Body of pancreas (tissue), 4 donors: ENCODE measurements around the gene LGI1. TPM values are rescaled to one million over a fixed set of nuclear protein-coding genes. Genes with fewer than 3 reads are reported as not detected.

ENCODE experiments used
- ATAC-seq: fragments of 150-250 bp; one replicate; pipeline ENCODE4 v1.9.1; 2016
- DNase-seq, 4 donors: peaks; one replicate each; pipeline ENCODE4 v3.0.0-alpha.2; 2019
- H3K27ac ChIP-seq, 4 donors: fragments of 200-600 bp; sonication (generic); 1 replicate in 3 of 4; 2 replicates in 1 of 4; pipeline versions ENCODE4 v1.5.1 to v1.6.1; 2016 to 2019; ENCODE audit warnings: mild to moderate bottlenecking in 1 of 4, mixed read lengths in 1 of 4, moderate library complexity in 1 of 4
- H3K27me3 ChIP-seq, 2 donors: fragments of 200-600 bp; sonication (generic); one replicate each; pipeline ENCODE4 v1.6.0; 2016; ENCODE audit warnings: mild to moderate bottlenecking in 1 of 2
- H3K36me3 ChIP-seq, 2 donors: fragments of 200-600 bp; sonication (generic); replicated peaks in 1 of 2; 2 replicates each; pipeline ENCODE4 v1.5.1; 2016; ENCODE audit warnings: low read depth in 2 of 2; ENCODE audit not compliant: insufficient read depth in 1 of 2
- H3K4me1 ChIP-seq: fragments of 200-600 bp; sonication (generic); one replicate; pipeline ENCODE4 v1.6.0; 2016
- H3K4me3 ChIP-seq, 2 donors: fragments of 200-600 bp; sonication (generic); 1 replicate in 1 of 2; 2 replicates in 1 of 2; pipeline ENCODE4 v1.5.1; 2016 to 2019
- H3K9me3 ChIP-seq, 3 donors: fragments of 200-600 bp; sonication (generic); 1 replicate in 2 of 3; 2 replicates in 1 of 3; pipeline ENCODE4 v1.5.1; 2016
- CTCF ChIP-seq, 7 experiments: fragments of 450-650 bp in 4 of 7; fragments of 200-600 bp in 3 of 7; sonication (generic) in 3 of 7; IDR thresholded peaks; one replicate each; pipeline ENCODE4 v1.5.1; 2016 to 2019; ENCODE audit warnings: antibody characterized with exemption in 7 of 7
- POLR2A ChIP-seq, 3 donors: fragments of 450-650 bp; IDR thresholded peaks; one replicate each; pipeline ENCODE4 v1.6.1; 2016; ENCODE audit warnings: antibody characterized with exemption in 3 of 3, mild to moderate bottlenecking in 2 of 3
- WGBS, 2 donors: methylation state at CpG; one replicate each; pipeline ENCODE4 v1.1.5; 2017; 5-methylcytosine and 5-hydroxymethylcytosine counted together
- intact Hi-C: fragments of 100-400 bp; cut with DNase I; formaldehyde crosslinking; loops from one replicate; pipeline ENCODE4 v1.15.1; 2023
- total RNA-seq, 2 donors: library from RNA; depleted of rRNA; stranded (reverse); fragments of >200 nt; gene quantifications; one replicate each; pipeline ENCODE4 v1.1.0, GENCODE V29; 2016

Gene LGI1
- total RNA-seq, 2 donors from 2014 or later, result not detected

- ATAC-seq, result no peak
- 42 to 68% methylated on average over 3 of the region's 3 CpGs for WGBS, 2 donors
- no peak overlapping the region for H3K27ac ChIP-seq
These were observed 4.0 kb upstream of the LGI1 start for GRCh38 chr10:93753621-93754250.

GRCh38 chr10:93754761-93755160 is 3.0 kb upstream of the LGI1 start:
- intact Hi-C loops, result no loop called here
- Histone ChIP-seq H3K4me1 (no peaks in the 10 kb centered on the region), H3K27ac (no peak overlapping the region), H3K4me3 (no peak overlapping the region), H3K27me3 (no peaks in the 10 kb centered on the region), H3K36me3 (no peaks in the 10 kb centered on the region), H3K9me3 (no peaks in the 10 kb centered on the region)
- 68 to 78% methylated on average over 3 of the region's 3 CpGs for WGBS, 2 donors
- DNase-seq (no peak), ATAC-seq (no peak)
- no peak for TF ChIP-seq CTCF (IDR thresholded peaks at IDR 0.05)
- TF ChIP-seq POLR2A (IDR thresholded peaks at IDR 0.05), result no peak

More at GRCh38 chr10:93753621-93754250, 4.0 kb upstream of the LGI1 start:
- Histone ChIP-seq H3K4me1 (no peaks in the 10 kb centered on the region), H3K36me3 (no peaks in the 10 kb centered on the region), H3K4me3 (no peak overlapping the region), H3K27me3 (no peaks in the 10 kb centered on the region), H3K9me3 (no peaks in the 10 kb centered on the region)
- intact Hi-C loops, result no loop called here
- TF ChIP-seq CTCF (IDR thresholded peaks at IDR 0.05) (no peak), POLR2A (IDR thresholded peaks at IDR 0.05) (no peak)
- DNase-seq, result no peak

- Histone ChIP-seq H3K4me3 (no peak overlapping the region), H3K27me3 (no peaks in the 10 kb centered on the region), H3K36me3 (no peaks in the 10 kb centered on the region), H3K9me3 (no peaks in the 10 kb centered on the region), H3K27ac (no peak overlapping the region), H3K4me1 (no peaks in the 10 kb centered on the region)
- WGBS, 2 donors, result 66 to 70% methylated on average over 10 of the region's 10 CpGs
- no peak for DNase-seq
- ATAC-seq, result no peak
- intact Hi-C loops, result no loop called here
- no peak for TF ChIP-seq POLR2A (IDR thresholded peaks at IDR 0.05)
- no peak for TF ChIP-seq CTCF (IDR thresholded peaks at IDR 0.05)
These were observed 2.2 kb upstream of the LGI1 start for GRCh38 chr10:93755443-93756116.

GRCh38 chr10:93756118-93756517 is 1.6 kb upstream of the LGI1 start:
- ATAC-seq, result no peak

More at GRCh38 chr10:93756118-93756517, 1.6 kb upstream of the LGI1 start:
- Histone ChIP-seq H3K36me3 (no peaks in the 10 kb centered on the region), H3K4me1 (no peaks in the 10 kb centered on the region), H3K9me3 (no peaks in the 10 kb centered on the region), H3K27me3 (no peaks in the 10 kb centered on the region), H3K4me3 (no peak overlapping the region), H3K27ac (no peak overlapping the region)
- 50% methylated on average over 3 of the region's 3 CpGs for WGBS, 2 donors
- TF ChIP-seq CTCF (IDR thresholded peaks at IDR 0.05) (no peak), POLR2A (IDR thresholded peaks at IDR 0.05) (no peak)
- intact Hi-C loops, result no loop called here
- no peak for DNase-seq
